ENCODE measurements around the gene HSPA12A. TPM values are rescaled to one million over a fixed set of nuclear protein-coding genes. Genes with fewer than 3 reads are reported as not detected.
A peak's percentile ranks its signal among the peaks of the same experiment; 100 is the strongest.

Gene HSPA12A
- polyA plus RNA-seq, 2 of the 4 experiments (the other 2 are of a cell fraction), result 16.9 to 17.0 TPM

GRCh38 chr10:116774728-116775151 lies 32.4 kb upstream of the HSPA12A start:
- WGBS (ENCODE audit: missing lambda C conversion rate), result 49% methylated on average over 5 of the region's 6 CpGs
- no peaks in the 10 kb centered on the region for H3K9me3 ChIP-seq
- TF ChIP-seq FOSL2 (IDR thresholded peaks at IDR 0.05) (no peak), FOSL2 (CRISPR knock-in tag; IDR thresholded peaks at IDR 0.05) (no peak), HOXB13 (CRISPR knock-in tag; IDR thresholded peaks at IDR 0.05; ENCODE audit: low read depth) (no peak), HMGXB4 (CRISPR knock-in tag; IDR thresholded peaks at IDR 0.05; ENCODE audit: borderline replicate concordance) (no peak), RARB (CRISPR knock-in tag; IDR thresholded peaks at IDR 0.05) (no peak), CHD2 (IDR thresholded peaks at IDR 0.05; ENCODE audit: low read length, partially characterized antibody) (no peak), JUNB (IDR thresholded peaks at IDR 0.05) (no peak), E2F6 (IDR thresholded peaks at IDR 0.05; ENCODE audit: borderline replicate concordance, low read depth) (no peak), CTCF (IDR thresholded peaks at IDR 0.05) (no peak), EP300 (IDR thresholded peaks at IDR 0.05) (no peak), GATA3 (IDR thresholded peaks at IDR 0.05; ENCODE audit: borderline replicate concordance) (no peak), ATOH8 (CRISPR knock-in tag; IDR thresholded peaks at IDR 0.05; ENCODE audit: low read depth) (no peak), FOXS1 (CRISPR knock-in tag; IDR thresholded peaks at IDR 0.05) (no peak), CBX2 (IDR thresholded peaks at IDR 0.05; ENCODE audit: borderline replicate concordance, low read depth) (no peak), MAZ (IDR thresholded peaks at IDR 0.05; ENCODE audit: borderline replicate concordance, low read depth, low read length) (no peak), NR3C1 (IDR thresholded peaks at IDR 0.05) (no peak)
- ATAC-seq (no peak), FAIRE-seq (no peak), DNase-seq (ENCODE audit: low read depth in 1 of 2, low spot score in 1 of 2) (no peak)
- ChIA-PET CTCF (interaction anchor here (0.6 to 12.3 kb wide), 6 partner anchors 11 to 400 kb away, joined by 3 to 133 read pairs (median 6); no protein-coding TSS in a partner anchor), POLR2A (no interaction called here)
- H3K4me1 ChIP-seq, result peaks cover 36% of the 10 kb centered on the region
- H3K4me2 ChIP-seq, result peak overlapping the region; percentile 35; the same call in 2 of the 3 replicates
- H3K27ac ChIP-seq, result peak overlapping the region in 1 of 2 experiments; percentile 69; a peak in 3 of 6 replicates
- no peak overlapping the region for H3K4me3 ChIP-seq

GRCh38 chr10:116772909-116773705 lies 30.7 kb upstream of the HSPA12A start:
- no peak for ATAC-seq

More at GRCh38 chr10:116772909-116773705, 30.7 kb upstream of the HSPA12A start:
- ChIA-PET POLR2A (interaction anchor here (1.3 kb wide), 1 partner anchor 31 kb away, joined by 5 read pairs; the partner anchor contains the start of gene HSPA12A), CTCF (interaction anchor here (1.2 to 12.3 kb wide), 6 partner anchors 13 to 402 kb away, joined by 3 to 133 read pairs (median 6); no protein-coding TSS in a partner anchor)
- Histone ChIP-seq H3K27ac (peak overlapping the region in 1 of 2 experiments; percentile 51; a peak in 3 of 6 replicates), H3K4me2 (no peak overlapping the region), H3K4me3 (no peak overlapping the region), H3K4me1 (peaks cover 47% of the 10 kb centered on the region), H3K9me3 (no peaks in the 10 kb centered on the region)
- WGBS (ENCODE audit: missing lambda C conversion rate), result 90% methylated on average over 7 of the region's 7 CpGs
- no peak for TF ChIP-seq ZNF302 (CRISPR knock-in tag; IDR thresholded peaks at IDR 0.05)
- TF ChIP-seq CHD4 (IDR thresholded peaks at IDR 0.05; ENCODE audit: borderline replicate concordance), result no peak
- TF ChIP-seq PHF8 (IDR thresholded peaks at IDR 0.05; ENCODE audit: borderline replicate concordance, low read depth), result no peak
- TF ChIP-seq TFCP2L1 (CRISPR knock-in tag; IDR thresholded peaks at IDR 0.05), result no peak
- TF ChIP-seq USF2 (IDR thresholded peaks at IDR 0.05), result no peak
- TF ChIP-seq NPAS2 (CRISPR knock-in tag; IDR thresholded peaks at IDR 0.05; ENCODE audit: borderline replicate concordance), result no peak
- no peak for TF ChIP-seq E2F6 (IDR thresholded peaks at IDR 0.05; ENCODE audit: borderline replicate concordance, low read depth)
- no peak for TF ChIP-seq CBX2 (IDR thresholded peaks at IDR 0.05; ENCODE audit: borderline replicate concordance, low read depth)
- no peak for TF ChIP-seq PBX3 (IDR thresholded peaks at IDR 0.05)
- no peak for TF ChIP-seq MAZ (IDR thresholded peaks at IDR 0.05; ENCODE audit: borderline replicate concordance, low read depth, low read length)
- no peak for TF ChIP-seq JUNB (IDR thresholded peaks at IDR 0.05)
- DNase-seq (ENCODE audit: low read depth in 1 of 2, low spot score in 1 of 2) (no peak), FAIRE-seq (no peak)
